ENCODE results near the gene NCEH1. TPM values are rescaled to one million over a fixed set of nuclear protein-coding genes. Genes with fewer than 3 reads are reported as not detected.

Gene NCEH1
- total and polyA plus RNA-seq, 2 of the 4 experiments (the other 2 are of a cell fraction): 22.3 to 23.3 TPM

- no peak for ATAC-seq (ENCODE audit: low read depth)
- Histone ChIP-seq H3K9me1 (ENCODE audit: insufficient read depth, low read length) (peaks cover 7% of the 10 kb centered on the region), H3K79me1 (ENCODE audit: low read depth in 1 of 2, low read length in 2 of 2) (peaks cover 34 to 76% of the 10 kb centered on the region in 2 experiments), H3K9ac (ENCODE audit: low read depth, low read length) (no peak overlapping the region), H3K4me1 (ENCODE audit: control insufficient read depth, insufficient read depth, low read length) (peaks cover 11% of the 10 kb centered on the region; the same call in 1 of the 2 replicates), H3K4me2 (ENCODE audit: low read depth, low read length) (no peak overlapping the region), H3K4me3 (ENCODE audit: insufficient read depth, low read depth, low read length) (no peak overlapping the region), H2AK9ac (replicated peaks; ENCODE audit: low read depth, low read length, poor library complexity) (no peak overlapping the region), H3K27me3 (ENCODE audit: control insufficient read depth, insufficient read depth, low read length) (no peaks in the 10 kb centered on the region), H2AFZ (replicated peaks; ENCODE audit: low read length, poor library complexity) (no peak overlapping the region), H2BK5ac (ENCODE audit: low read depth, low read length, poor library complexity, severe bottlenecking) (no peak overlapping the region), H3K23ac (ENCODE audit: low read depth, low read length) (peak overlapping the region; percentile 51; the same call in 1 of the 2 replicates), H4K8ac (ENCODE audit: low read depth in 2 of 2, low read length in 2 of 2) (no peak overlapping the region; a peak in 1 of 4 replicates), H2AK5ac (ENCODE audit: low read depth, low read length) (no peak overlapping the region), H2BK20ac (ENCODE audit: low read depth, low read length) (no peak overlapping the region), H2BK120ac (ENCODE audit: low read depth, low read length) (no peak overlapping the region), H3K4ac (ENCODE audit: low read depth, low read length) (no peak overlapping the region), H4K91ac (ENCODE audit: insufficient read depth, low read depth, low read length) (no peak overlapping the region), H4K5ac (ENCODE audit: low read depth, low read length) (no peak overlapping the region), H3K18ac (ENCODE audit: low read depth, low read length) (no peak overlapping the region), H4K20me1 (ENCODE audit: insufficient read depth, low read length) (no peaks in the 10 kb centered on the region; the same call in 1 of the 2 replicates), H3K56ac (ENCODE audit: extremely low read depth, insufficient read depth, low read length) (no peak overlapping the region), H3K36me3 (ENCODE audit: control insufficient read depth, insufficient read depth, low read length) (no peaks in the 10 kb centered on the region), H3K14ac (replicated peaks; ENCODE audit: low read depth, low read length) (0 out of 2 replicates have a peak overlapping the region, but pooled peaks have one; percentile 45), H2BK15ac (ENCODE audit: low read depth, low read length) (no peak overlapping the region), H3K9me3 (ENCODE audit: control insufficient read depth, insufficient read depth, low read length) (no peaks in the 10 kb centered on the region), H3K27ac (ENCODE audit: insufficient read depth, low read length) (no peak overlapping the region)
- ChIA-PET CTCF (no interaction called here), POLR2A (ENCODE audit: unreplicated experiment) (no interaction called here)
- dilution Hi-C loops (cut with HindIII; ENCODE audit: low sequenced_read_pairs, unreplicated experiment): no loop called here
- BruUV-seq (replicated peaks): no TSS peak
- 100% methylated on average over 2 of the region's 4 CpGs; no CpG with 5 or more reads in 1 of the 2 experiments for WGBS, 2 experiments (ENCODE audit: extremely low coverage in 2 of 2, insufficient read length in 1 of 2)
- in situ Hi-C loops (cut with MboI; ENCODE audit: low sequenced_read_pairs): no loop called here
- intact Hi-C loops (cut with micrococcal nuclease): no loop called here
- no peak for DNase-seq
- no peak for TF ChIP-seq CHD1 (IDR thresholded peaks at IDR 0.05; ENCODE audit: low read depth, low read length)
- TF ChIP-seq MAFK (IDR thresholded peaks at IDR 0.05; ENCODE audit: low read depth, low read length): no peak
- TF ChIP-seq RAD21 (IDR thresholded peaks at IDR 0.05; ENCODE audit: low read length): no peak
- TF ChIP-seq SMC3 (IDR thresholded peaks at IDR 0.05; ENCODE audit: low read depth, low read length): no peak
- no peak for TF ChIP-seq BHLHE40 (IDR thresholded peaks at IDR 0.05; ENCODE audit: low read depth, low read length)
- no peak for TF ChIP-seq FOS (IDR thresholded peaks at IDR 0.05; ENCODE audit: low read depth, low read length)
- TF ChIP-seq CEBPB (IDR thresholded peaks at IDR 0.05; ENCODE audit: low read depth, low read length): no peak
- no peak for TF ChIP-seq RCOR1 (IDR thresholded peaks at IDR 0.05; ENCODE audit: insufficient replicate concordance, low read length)
- TF ChIP-seq USF2 (IDR thresholded peaks at IDR 0.05; ENCODE audit: low read depth, low read length): no peak
- no peak for TF ChIP-seq RFX5 (IDR thresholded peaks at IDR 0.05; ENCODE audit: low read depth, low read length)
- TF ChIP-seq POLR2A (IDR thresholded peaks at IDR 0.05; ENCODE audit: low read depth, low read length): no peak
- no peak for TF ChIP-seq CTCF (conservative IDR thresholded peaks at IDR 0.05; ENCODE audit: low read depth, low read length)
- no peak for TF ChIP-seq ELK1 (IDR thresholded peaks at IDR 0.05; ENCODE audit: borderline replicate concordance, low read depth, low read length)
- no peak for TF ChIP-seq NFE2L2 (IDR thresholded peaks at IDR 0.05; ENCODE audit: low read depth, low read length)
These were observed 22.3 kb downstream of the NCEH1 start for GRCh38 chr3:172688588-172688987.

All from IMR-90 (cell line).